HUDEP-2 (cell line): ENCODE data around the gene GRIK5.

ENCODE experiments used
- DNase-seq, 76 experiments: peaks; one replicate each; lab custom pipeline; 2025; ENCODE audit not compliant: unreplicated experiment in 76 of 76; lab: John Stamatoyannopoulos, UW

Gene GRIK5

DNA sequence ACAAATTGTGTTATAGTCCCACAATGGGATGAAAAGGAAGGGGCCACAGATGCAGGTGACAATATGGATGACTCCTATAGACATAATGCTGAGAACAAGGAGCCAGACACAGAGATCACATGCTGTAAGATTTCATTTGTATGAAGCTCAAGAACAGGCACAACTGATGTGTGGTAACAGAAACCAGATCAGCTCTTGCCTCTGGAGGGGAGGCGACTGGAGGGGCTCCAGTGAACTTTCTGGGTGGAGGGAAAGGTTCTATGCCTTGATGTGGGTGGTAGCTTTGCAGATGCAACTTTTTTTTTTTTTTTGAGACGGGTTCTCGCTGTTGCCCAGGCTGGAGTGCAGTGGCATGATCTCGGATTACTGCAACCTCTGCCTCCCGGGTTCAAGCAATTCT lies 104.9 kb downstream of the GRIK5 start:
- DNase-seq: no peak

DNA sequence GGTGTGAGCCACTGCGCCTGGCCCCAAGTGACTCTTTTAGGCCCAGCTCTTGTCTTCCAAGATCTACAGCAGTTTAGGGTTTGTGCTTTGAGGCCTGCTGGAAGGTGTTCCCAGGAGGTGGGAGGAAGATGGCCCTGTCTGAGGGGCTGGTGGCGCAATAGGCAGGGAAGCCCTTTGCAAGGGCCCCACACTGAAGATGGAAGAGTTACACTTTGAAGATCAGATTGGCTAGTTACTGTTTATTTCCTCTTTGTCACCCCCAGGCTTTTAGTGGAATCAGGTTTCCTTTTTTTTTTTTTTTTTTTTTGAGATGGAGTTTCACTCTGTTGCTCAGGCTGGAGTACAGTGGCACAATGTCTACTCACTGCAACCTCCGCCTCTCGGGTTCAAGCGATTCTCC lies 109.0 kb downstream of the GRIK5 start:
- DNase-seq: no peak

DNA sequence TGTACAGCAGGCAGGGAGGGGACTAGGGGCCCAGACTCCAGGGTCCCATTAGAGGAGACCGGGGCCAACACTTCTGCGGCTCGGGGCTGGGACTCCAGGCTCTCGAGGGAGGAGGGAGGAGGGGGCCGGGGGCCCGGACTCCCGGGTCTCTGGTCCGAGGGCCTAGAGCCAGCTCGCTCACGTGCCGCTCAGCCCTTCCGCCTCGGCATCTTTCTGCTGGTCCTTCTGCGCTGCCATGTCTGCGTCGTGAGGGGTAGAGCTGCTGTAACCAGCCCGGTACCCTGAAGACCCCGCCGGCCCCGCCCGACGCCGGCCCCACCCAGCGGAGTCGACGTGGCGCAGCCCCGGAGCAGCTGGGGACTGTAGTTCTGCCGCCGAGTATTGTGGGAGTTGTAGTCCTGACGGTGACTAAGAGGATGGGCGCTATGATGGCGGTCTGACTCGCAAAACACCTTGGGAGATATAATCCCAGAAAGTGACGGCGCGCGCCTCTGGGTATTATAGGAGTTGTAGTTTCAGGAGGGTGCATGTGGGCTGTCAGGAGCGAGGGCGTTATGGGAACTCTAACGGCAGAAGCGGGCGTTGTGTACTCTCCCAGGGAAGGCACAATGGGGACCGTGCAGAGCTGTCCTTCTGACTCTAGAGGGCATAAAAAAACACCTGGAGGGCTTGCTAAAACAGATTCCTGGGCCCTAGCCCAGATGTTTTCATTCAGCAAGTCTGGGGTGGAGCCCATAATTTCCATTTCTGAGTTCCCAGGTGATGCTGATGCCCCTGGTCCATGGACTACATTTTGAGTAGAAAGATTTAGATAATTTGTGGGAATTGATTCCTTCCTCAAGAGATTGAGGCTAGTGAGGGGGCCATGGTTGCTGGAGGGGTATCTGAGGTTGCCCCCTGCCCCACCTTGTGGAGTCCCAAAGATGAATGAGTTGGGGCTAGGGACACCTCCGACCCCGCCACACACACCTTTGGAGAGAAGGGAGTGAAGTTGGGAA lies 110.7 kb downstream of the GRIK5 start, which contains the start of gene RABAC1:
Gene RABAC1, minus strand, starts transcription at position 266 of the 998 bp plus-strand sequence. Its CDS starts 29 bp downstream, at position 237.
- peak in 72 of 76 experiments; percentile 31 to 89 (median 74) for DNase-seq

DNA sequence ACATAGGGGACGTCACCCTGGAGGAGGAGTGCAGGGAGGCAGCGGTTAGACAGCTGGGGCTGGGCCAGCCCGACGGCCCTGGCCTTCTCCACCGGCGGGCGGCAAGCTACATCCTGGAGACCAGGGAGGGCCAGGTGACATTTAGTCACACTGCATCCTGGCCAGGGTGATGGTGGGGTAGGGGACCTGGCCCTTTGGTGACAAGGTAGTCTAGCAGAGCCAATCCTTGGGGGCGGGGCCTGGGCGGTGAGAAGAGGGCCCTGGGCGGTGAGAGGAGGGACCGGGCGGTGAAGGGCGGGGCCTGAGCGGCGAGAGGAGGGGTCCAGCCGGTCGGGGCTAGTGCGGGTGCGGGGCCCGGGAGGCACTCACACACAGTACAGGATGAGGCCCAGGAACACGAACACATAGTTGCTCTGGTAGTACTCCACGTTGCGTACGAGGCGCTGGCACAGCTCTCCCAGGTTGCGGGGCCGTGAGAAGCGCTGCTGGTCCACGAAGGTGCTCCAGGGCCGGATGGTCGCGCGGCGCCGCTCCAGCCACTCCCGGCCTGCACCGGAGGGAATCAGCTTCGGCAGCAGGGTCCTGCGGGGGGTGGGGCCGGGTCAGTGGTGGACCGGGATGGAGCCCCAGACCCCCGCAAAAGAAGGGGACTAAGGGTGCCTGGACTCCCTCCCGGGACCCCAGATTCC lies 111.5 kb downstream of the GRIK5 start:
- DNase-seq: peak in 62 of 76 experiments; percentile 14 to 82 (median 62)

DNA sequence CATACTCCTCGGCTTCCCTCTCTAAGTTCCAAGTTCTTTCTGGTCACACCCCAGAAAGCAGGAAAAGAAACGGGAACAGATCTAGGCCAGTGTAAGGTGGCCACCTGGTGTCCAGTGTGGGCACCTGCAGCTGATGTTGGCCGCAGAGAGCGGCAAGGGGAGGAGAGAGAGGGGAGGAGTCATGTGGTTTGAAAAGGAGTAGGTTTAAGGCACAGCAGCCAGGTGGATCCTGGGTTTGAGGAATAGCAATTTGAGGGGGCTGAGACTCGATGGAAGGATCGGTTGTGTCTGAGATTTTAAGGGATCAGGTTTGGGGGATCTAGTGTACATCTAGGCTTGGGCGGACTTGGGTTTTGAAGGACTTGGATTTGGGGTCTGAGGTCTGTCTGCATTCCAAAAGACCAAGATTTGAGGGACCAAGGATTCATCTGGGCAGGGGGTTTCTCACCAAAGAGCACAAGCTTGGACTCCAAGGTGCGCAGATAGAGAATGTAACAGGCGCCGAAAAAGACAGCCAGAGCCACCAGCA lies 112.1 kb downstream of the GRIK5 start:
- peak in 72 of 76 experiments; percentile 26 to 85 (median 62) for DNase-seq

DNA sequence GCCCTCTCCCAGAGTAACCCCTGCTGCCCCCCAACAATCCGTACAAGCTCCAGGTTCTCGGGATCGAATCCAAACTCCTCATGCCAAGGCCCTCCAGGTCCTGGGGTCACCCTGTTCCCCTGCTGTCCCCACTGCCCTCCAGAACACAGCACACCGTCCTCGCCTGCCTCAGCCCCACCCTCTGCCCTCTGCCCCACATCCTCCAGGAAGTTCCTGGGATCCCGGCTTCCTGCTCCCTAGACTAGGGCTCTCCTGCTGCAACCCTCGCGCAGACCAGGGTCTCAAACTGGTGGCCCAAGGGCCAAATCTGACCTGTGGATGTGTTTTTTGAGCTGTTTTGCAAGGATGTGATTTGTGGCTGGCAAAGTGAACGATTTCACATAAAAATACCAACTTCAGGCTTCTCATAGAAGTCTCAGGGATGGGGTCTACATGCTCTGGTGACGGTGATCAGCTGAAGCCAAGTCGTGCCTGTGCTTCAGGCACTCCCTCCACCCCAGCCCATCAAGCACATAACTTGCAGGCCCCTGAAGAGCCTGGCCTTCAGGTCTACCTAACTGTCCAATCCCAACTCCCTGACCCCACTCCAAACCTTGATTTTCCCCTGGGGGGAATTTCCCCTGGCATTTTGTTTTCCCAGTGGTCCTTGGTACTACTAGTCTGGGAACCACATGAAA lies 112.7 kb downstream of the GRIK5 start:
- DNase-seq: no peak

DNA sequence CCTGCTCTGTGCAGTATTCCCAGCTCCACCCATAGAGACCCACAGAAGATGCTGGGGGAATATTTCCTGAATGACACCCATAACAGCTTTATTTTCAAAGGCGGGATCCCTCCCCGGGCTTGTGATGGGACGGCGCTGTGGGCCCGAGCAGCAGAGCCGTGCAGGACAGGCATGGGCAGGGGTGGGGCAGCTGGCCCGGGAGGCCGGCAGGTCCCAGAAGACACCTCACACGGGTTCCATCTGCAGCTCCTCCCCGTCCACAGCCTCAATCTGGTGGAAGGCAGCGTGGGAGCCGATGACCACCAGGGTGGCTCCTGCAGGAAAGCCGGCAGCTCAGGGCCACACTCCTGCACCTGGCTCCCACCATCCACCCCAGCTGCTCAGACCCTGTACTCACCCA lies 113.4 kb downstream of the GRIK5 start:
- DNase-seq: no peak

DNA sequence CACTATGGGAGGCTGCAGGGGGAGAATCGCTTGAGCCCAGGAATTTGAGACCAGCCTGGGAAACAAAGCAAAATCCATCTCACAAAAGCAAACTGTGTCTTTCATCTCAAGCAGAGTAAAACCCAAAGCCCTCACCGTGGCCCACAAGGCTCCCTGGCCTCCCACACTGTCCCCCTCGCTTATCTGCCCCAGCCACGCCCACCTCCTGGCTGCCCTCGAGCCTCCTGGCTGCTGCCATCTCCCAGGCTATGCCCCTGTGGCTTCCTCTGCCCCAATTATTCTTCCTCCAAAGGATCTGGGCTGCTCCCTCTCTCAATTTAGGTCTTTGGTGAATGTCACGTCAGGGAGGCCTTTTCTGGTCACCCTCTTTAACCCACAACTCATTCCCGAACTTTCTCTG lies 114.5 kb downstream of the GRIK5 start:
- DNase-seq: peak in 58 of 76 experiments; percentile 9 to 78 (median 49)

DNA sequence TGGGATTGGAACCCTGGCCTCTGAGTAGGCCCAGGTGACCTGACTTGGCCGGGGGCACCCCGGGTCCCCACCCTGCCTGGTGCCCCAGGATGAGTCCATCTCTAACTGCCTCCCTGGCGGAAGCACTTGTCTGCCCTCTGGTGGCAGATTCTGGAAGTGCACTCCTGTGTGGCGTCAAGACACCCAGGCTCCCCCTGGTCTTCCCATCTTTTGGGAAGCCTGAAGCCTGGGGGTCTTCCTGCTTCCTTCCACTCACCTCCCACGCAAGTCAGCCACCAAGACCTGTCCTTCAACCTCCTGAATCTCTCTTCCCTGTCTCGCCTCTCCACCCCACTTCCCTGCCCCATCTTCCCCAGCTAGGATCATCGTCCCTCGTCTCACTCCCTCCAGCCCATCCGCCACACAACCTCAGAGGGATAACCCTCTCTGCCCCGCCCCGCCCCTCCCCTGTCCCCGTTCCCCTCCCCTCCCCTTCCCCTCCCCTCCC lies 118.3 kb downstream of the GRIK5 start:
- peak in 66 of 76 experiments; percentile 16 to 95 (median 70) for DNase-seq
